ENCODE data around the gene UPK1A. TPM values are rescaled to one million over a fixed set of nuclear protein-coding genes. Genes with fewer than 3 reads are reported as not detected.
"Not testable (repeated sequence)": the region's sequence is repeated elsewhere in the genome, so short reads cannot be mapped to it uniquely, and the experiment has no call there.

UPK1A gene
- total RNA-seq, 1 experiment from 2014 or later: not detected

DNA sequence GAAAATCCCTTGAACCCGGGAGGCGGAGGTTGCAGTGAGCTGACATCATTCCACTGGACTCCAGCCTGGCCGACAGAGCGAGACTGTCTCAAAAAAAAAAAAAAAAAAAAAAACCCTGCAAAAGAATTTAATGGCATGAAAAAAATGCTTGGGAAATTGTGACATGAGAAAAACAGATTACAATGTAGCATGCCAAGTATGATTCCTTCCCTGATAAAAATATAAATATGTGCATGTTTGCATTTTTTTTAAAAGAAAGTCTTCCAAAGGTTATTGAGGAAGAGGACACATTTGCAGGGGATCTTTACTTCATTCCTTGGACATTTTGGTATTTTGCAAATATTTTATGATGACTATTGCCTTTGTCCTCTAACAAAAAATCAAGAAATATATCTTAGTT lies 23.5 kb downstream of the UPK1A start:
- no peak for DNase-seq (ENCODE audit: low read depth)

DNA sequence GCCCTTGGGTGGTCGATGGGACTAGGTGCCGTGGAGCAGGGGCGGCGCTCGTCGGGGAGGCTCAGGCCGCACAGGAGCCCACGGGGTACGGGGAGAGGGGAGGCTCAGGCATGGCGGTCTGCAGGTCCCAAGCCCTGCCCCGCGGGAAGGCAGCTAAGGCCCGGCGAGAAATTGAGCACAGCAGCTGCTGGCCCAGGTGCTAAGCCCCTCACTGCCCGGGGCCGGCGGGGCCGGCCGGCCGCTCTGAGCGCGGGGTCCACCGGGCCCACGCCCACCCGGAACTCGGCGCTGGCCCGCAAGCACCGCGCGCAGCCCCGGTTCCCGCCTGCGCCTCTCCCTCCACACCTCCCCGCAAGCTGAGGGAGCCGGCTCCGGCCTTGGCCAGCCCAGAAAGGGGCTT lies 24.8 kb downstream of the UPK1A start:
- DNase-seq (ENCODE audit: low read depth): not testable (repeated sequence)

DNA sequence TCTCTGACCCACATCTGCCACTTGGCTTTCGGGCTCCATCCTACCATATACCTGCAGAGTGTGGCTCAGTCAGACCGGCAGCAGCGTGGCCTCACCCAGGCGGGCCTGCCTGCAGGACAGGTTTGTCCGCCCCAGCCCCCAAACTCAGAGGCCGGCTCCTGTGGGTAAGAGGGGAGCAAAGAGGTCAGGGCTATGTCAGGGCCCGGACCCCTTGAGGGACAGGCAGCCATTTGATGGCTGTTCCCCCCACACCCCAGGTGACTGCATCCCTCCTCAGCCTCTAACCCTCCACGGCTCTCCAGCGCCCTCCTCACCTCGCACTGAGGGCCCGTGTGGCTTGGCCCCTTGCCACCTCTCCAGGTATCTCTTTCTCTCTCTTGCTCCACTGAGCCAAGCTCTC lies 25.7 kb downstream of the UPK1A start:
- no peak for DNase-seq (ENCODE audit: low read depth)

DNA sequence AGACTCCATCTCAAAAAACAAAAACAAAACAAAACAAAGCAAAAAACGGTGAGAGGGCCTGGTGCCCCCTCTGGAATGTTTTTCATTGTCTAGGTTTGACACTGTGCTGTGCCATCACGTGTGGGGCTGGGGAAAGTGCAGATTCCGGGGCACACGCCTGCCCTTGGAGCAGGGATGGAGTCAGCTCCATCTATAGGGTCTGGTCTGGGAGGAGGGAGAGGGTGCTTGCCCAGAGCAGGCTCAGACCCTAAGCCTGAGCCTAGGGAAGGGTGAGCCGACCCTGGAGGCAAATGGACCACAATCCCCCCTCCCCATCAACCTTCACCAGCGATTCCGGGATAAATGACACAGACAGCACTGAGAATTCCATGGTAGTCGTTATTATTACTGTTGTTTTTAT lies 27.1 kb downstream of the UPK1A start:
- DNase-seq (ENCODE audit: low read depth): no peak

DNA sequence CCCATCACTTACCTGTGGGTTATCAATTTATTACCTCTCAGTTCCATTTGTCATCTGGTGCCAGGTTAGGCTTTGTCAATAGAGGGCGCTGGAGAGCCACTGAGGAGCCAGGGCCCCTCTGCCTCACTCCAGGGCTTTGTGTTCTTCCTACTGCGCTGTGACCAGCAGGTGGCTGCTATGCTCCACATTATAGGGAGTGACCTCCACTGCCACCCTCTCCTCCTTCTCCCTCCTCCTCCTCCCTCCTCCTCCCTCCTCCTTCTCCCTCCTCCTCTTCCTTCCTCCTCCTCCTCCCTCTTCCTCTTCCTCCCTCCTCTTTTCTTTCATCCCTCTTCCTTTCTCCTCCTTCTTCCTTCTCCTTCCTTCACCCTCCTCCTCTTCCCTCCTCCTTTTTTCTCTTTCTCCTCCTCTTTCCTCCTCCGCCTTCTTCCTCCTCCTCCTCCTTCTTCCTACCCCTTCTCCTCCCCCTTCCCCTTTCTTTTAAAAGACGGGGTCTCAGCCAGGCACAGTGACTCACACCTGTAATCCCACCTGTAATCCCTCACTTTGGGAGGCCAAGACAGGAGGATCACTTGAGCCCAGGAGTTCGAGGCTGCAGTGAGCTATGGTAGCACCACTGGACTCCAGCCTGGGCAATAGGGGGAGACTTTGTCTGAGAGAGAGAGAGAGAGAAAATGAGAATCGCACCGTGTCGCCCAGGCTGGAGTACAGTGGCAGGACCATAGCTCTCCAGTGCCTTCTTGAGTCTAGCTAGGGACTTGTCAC lies 27.7 kb downstream of the UPK1A start:
- peak; percentile 84 for DNase-seq (ENCODE audit: low read depth)

DNA sequence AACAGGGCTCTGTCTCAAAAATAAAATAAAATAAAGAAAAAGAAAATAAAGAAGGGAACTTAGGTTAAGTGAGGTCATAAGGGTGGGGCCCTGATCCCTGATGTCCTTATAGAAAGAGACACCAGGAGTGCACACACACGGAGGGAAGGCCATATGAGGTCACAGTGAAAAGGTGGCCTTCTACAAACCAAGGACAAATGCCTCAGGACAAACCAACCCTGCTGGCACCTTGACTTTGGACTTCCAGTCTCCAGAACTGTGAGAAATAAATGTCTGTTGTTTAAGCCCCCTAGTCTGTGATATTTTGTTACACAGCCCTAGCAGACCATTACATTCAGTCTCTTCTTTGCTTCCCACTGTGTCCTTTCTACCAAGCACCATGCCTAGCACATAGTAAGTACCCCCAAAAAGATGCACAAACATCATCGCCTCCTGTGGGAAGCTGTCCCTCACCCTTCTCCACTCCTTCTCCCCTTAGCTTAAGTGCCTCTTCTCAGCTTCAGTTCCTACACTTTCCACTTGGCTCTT lies 29.6 kb downstream of the UPK1A start:
- no peak for DNase-seq (ENCODE audit: low read depth)

DNA sequence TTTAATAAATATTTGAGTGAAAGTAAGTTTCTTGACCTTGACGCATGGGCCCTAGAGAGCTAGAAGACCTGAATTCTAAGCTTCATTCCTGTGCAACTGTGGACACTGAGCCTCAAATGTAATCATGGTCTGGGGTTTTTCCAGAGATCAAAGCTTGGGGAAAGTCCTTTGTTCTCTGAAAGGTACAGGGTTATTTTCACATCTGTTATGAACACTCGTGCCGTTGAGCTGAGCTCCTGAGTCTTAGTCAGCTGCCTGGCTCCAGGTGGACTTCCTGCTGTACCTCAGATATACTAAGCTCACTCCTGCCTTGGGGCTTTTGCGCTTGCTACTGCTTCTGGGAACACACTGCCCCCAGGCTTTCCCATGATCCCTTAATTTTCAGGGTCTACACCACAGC lies 30.5 kb downstream of the UPK1A start:
- DNase-seq (ENCODE audit: low read depth): no peak

DNA sequence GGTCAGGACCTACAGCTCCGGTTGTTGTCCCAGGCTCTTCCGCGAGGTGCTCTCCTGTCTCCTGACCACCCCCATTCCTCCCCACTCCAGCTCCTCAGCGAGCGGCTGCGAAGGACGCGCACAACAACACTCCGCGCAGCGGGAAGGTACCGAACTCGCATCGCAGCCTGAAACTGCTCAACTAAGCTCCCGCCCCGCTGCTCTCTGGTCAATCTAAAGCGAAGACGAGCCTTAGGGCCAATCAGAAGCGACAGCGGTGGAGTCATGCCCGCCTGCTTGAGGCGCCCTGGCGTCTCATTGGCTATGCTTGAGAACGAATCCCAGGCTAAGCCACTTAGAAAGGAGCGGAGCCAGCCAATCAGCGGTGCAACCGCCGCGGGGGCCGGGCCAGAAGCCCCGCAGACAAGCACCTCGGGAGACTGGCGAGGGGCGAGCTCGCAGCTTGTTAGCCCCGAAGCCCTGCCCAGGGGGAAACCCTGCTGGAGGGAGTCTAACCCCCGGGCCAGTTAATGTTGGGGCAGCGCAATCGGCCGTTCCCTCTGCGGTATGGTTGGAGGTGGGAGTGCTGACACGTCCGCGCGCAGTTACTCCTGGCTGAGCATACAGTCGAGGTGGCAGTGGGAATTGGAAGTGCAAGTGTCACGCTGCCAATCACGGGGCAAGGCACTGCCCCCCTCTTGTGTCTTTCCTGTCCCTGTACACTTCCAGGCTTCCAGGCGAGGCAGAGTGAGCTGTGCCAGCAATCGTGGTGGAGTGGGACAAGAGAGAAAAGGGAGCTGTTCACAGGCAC lies 36.1 kb downstream of the UPK1A start:
- peak; percentile 98 for DNase-seq (ENCODE audit: low read depth)

DNA sequence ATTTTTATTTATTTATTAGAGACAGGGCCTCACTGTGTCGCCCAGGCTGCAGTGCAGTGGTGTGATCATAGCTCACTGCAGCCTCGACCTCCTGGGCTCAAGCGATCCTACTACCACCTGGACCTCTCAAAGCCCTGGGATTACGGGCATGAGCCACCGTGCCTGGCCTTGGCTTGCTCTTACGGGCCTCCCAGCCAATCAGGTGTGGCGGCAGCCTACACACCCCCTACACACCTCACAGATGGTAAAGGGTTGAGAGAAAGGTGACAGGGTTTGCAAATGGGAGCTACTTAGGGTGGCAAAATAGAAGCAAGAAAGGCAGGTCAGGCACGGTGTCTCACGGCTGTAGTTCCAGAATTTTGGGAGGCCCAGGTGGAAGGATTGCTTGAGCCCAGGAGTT lies 37.0 kb downstream of the UPK1A start:
- DNase-seq (ENCODE audit: low read depth): no peak

DNA sequence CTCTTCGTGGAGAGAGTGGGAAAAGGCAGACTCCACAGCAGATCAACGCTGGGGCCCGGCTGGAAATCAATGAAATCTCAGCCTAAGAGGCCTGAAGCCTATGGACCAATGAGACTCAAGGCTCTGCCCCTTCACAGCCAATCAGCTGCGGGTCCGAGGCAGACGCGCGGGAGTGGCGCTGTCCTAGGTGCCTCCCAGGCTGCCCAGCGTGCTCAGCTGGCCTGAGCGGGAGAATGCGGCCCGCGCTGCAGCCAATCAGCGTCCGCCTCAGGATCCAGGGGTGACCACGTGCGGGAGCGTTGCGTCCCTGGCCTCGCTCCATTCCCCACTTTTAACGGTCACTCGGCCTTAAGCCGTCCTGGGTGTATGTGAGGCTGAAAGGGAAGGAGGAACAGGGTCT lies 37.9 kb downstream of the UPK1A start, which contains the start of gene ZBTB32:
TSS of gene ZBTB32 (plus strand) at position 341 of the 400 bp plus-strand sequence. CDS start 10,069 bp downstream, outside the sequence.
- peak; percentile 37 for DNase-seq (ENCODE audit: low read depth)

DNA sequence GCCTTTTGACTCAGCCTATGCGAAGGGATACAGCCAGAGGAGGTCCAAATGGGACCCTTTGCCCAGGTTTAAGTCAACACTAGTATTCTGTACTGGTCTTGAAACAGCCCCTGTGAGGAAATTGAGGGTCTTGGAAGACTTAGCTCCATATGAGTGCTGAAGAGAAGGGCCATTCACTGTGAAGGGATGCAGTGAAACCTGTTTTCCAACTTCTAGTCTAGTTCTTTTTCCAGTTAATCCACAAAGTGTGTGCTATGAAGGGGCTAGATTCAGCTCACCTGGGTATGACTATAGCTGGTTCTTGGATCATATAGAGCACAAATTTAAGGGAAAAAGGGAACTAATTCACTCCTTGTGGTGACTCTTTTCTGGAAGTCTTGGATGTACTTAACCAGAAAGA lies 42.1 kb downstream of the UPK1A start:
- DNase-seq (ENCODE audit: low read depth): no peak

DNA sequence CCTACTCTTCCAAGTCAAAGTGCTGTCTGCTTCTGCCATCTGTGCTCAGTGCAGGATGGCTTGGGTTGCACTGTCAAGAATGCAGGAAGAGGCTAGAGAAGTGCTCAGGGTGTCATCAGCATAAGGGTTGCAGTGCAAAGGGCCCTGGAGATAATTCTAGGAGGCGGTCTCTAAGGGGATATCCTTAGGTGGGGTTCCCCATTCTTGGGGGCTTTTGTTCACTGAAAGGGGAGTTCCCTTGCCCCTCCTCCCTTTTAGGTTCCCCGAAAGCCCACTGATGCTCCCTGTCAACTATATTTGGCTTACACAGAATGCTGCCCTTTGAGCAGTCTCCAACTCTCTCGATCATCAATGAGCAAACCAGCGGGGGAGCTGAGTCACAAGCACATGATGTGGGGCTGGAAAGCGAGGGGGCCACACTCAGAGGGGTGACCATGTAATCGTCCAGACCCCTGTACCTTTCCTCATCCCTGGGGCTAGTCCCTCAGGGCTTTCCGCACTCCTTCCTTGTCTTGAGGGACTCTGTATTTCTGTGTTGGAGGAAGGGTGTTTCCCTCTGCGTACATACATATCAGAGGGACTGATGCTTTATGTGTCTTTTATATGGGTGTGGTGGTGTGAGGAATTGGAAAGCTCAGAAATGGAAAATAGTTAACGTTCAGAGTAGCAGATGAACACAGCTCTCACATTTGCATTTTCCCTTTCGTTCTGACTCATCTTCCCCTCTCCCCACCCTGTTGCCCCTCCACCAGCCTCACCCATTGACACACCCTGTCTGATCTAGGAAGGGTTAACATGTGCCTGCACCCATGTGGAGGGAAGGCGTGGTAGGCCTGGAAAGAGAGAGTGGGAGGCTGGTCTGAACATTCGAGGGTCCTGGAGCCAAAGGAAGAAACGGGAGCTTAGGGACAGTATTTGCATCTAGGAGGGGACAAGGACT lies 44.7 kb downstream of the UPK1A start:
- DNase-seq (ENCODE audit: low read depth): no peak

DNA sequence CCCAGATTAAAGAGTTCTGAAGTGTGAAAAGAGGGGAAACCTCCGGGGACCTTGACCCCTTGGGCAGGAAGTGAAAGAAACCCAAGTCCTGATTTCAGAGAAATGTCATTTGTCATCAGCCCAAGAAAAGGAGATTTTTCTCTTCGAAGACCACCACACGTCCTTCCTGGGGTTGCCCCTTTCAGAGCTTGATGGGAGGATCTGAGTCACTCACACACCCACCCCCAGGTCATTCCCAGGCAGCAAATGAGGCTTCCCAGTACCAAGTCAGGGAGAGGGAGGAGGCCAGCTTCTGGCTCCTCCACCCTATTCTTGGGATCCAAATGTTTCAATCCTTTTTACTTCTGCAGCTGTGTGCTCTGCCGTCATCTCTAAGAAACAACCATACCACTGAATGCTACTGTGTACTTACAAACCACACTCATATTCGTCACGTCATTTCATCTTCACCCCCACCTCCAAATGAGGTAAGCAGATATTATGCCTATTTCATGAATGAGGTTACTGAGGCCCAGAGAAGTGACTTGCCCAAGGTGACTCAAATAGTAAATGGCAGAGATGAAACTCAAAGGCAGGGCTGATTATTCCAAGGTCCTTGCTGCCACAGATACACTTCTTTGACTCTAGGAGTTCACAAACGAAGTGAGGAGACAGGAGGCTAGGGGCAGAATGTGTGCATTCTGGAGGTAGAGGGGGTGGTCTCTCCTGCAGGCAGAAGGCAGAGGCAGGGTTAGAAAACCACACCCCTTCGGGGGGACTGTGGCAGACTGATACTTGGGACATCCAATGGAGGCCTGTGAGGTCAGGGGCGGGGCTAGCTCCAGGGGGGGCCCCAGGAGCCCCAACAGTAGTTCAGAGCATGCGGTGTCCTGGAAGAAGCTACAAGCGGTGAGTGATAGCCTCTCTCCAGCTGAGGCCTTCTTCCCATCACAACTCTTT lies 46.5 kb downstream of the UPK1A start:
- no peak for DNase-seq (ENCODE audit: low read depth)

DNA sequence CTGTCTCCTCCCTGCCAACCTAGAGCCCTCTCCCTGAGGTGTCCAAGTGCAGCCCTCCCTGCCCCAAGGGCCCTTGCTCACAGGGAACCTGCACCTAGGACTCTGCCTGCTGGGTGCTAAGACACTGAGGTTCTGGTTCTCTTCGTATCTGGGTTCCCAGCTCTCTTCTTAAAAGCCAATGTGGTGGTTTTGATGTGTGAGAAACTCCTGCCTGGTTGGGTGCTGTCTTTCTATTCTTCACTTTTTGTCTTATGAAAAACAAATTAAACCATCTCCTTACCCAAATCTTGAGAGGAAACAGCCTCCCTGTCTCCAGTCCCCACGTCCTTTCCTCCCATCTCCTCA lies 47.2 kb downstream of the UPK1A start:
- no peak for DNase-seq (ENCODE audit: low read depth)

DNA sequence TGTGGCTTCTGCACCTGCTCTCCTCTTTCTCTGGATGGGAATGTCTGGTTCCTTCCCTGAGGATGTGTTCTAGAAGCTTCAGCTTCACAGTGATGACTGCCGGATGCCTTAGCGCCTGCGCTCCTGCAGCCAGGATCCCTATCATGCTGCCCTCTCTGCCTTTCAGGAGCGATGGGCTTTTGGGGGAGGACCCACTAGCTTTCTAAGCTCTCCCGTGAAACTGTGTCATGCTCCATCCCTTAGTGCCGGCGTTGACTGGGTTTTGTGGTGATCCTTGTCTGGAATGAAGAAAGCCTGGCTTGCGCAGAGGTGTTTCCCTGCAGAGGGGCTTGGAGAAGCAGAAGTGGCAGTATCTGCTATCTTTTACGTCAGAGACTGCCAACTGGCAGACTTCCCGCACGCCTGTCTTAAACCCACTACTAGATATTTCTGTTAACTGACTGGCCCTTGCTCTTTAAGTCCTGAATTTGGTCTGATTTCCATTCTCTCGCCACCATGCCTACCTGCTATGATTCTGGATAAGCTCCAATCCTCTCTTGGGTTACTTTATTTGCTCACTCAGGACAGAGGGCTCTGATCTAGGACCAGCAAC lies 47.7 kb downstream of the UPK1A start:
- no peak for DNase-seq (ENCODE audit: low read depth)

DNA sequence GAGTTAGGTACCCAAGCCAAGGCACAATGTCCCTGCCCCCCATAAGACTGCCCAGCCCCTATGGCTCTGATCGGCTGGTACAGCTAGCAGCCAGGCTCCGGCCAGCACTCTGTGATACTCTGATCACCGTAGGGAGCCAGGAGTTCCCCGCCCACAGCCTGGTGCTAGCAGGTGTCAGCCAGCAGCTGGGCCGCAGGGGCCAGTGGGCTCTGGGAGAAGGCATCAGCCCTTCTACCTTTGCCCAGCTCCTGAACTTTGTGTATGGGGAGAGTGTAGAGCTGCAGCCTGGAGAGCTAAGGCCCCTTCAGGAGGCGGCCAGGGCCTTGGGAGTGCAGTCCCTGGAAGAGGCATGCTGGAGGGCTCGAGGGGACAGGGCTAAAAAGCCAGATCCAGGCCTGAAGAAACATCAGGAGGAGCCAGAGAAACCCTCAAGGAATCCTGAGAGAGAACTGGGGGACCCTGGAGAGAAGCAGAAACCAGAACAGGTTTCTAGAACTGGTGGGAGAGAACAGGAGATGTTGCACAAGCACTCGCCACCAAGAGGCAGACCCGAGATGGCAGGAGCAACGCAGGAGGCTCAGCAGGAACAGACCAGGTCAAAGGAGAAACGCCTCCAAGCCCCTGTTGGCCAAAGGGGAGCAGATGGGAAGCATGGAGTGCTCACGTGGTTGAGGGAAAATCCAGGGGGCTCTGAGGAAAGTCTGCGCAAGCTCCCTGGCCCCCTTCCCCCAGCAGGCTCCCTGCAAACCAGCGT lies 48.5 kb downstream of the UPK1A start:
- DNase-seq (ENCODE audit: low read depth): no peak

DNA sequence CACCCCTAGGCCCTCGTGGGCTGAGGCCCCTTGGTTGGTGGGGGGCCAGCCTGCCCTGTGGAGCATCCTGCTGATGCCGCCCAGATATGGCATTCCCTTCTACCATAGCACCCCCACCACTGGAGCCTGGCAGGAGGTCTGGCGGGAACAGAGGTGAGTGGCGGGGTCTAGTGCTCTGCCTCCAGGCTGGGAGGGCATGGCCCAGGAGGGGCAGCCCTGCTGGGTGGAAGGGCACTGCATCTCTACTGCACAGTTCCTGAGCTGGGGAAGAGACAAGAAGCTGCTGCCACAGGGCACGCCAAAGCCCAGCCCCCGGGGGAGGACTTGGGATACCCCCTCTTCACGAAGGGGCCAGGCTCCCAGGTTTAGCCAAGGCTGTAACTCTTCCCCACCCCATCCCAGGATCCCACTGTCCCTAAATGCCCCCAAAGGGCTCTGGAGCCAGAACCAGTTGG lies 49.1 kb downstream of the UPK1A start:
- DNase-seq (ENCODE audit: low read depth): no peak

DNA sequence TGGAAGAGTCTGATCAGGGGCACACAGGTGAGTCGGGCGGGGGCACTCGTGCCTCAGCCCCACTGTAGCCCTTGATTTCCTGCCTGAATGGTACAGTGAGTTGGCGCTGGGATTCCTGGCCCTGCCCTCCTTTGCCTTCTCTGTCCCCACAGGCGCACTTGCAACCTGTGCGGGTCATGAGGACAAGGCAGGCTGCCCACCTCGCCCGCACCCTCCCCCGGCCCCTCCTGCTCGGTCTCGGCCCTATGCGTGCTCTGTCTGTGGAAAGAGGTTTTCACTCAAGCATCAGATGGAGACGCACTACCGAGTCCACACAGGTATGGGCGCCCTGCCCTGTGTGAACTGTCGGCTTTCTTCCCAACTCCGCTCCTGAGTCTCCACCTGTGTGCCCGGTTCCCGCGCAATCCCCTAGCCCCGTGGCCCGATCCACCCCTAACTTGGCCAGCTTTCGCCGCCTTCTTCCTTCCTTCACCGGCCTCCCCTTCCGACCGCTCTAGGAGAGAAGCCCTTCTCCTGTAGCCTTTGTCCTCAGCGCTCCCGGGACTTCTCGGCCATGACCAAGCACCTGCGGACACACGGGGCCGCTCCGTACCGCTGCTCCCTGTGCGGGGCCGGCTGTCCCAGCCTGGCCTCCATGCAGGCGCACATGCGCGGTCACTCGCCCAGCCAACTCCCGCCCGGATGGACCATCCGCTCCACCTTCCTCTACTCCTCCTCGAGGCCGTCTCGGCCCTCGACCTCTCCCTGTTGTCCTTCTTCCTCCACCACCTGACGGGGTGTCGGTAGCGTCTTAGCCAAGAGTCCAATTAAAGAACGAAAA lies 49.9 kb downstream of the UPK1A start:
- no peak for DNase-seq (ENCODE audit: low read depth)

Data from M059J (cell line).